Gastrocnemius medialis (tissue), 4 donors: ENCODE measurements around the gene ABTB2.

Experiments used
- POLR2A ChIP-seq, 2 donors: fragments of 450-650 bp; IDR thresholded peaks; one replicate each; pipeline ENCODE4 v1.6.1; 2017; ENCODE audit warnings: antibody characterized with exemption in 2 of 2, mild to moderate bottlenecking in 2 of 2, moderate library complexity in 2 of 2
- TF ChIP-seq, protein P1 (sequence below), 5 experiments: fragments of 450-650 bp in 3 of 5; fragments of 200-600 bp in 2 of 5; sonication (generic) in 2 of 5; IDR thresholded peaks in 4 of 5; conservative IDR thresholded peaks in 1 of 5; 1 replicate in 4 of 5; 2 replicates in 1 of 5; pipeline ENCODE4 v1.5.1; 2016 to 2019; ENCODE audit warnings: antibody characterized with exemption in 5 of 5, mild to moderate bottlenecking in 3 of 5, moderate library complexity in 3 of 5

DNA sequence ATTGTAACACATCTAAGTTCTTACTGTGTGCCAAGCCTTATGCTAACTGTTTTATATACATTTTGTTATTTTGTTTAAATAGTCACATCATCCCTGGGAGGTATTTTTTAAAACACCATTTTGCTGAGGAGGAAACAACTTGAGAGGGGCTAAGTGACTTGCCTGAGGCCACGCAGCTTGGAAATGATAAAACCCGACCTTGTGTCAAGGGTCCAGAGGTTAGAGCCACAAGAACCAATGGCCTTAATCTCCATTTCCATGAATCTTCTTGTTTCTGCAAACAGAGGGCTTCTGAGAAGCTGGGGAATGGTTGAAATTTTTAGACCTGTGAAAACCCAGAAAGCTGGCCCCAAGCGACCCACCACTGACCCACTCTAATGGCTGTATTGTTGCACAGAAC lies 16.7 kb downstream of the ABTB2 start:
- TF ChIP-seq, protein P1, sequence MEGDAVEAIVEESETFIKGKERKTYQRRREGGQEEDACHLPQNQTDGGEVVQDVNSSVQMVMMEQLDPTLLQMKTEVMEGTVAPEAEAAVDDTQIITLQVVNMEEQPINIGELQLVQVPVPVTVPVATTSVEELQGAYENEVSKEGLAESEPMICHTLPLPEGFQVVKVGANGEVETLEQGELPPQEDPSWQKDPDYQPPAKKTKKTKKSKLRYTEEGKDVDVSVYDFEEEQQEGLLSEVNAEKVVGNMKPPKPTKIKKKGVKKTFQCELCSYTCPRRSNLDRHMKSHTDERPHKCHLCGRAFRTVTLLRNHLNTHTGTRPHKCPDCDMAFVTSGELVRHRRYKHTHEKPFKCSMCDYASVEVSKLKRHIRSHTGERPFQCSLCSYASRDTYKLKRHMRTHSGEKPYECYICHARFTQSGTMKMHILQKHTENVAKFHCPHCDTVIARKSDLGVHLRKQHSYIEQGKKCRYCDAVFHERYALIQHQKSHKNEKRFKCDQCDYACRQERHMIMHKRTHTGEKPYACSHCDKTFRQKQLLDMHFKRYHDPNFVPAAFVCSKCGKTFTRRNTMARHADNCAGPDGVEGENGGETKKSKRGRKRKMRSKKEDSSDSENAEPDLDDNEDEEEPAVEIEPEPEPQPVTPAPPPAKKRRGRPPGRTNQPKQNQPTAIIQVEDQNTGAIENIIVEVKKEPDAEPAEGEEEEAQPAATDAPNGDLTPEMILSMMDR (IDR thresholded peaks at IDR 0.05 in 4 of 5, conservative IDR thresholded peaks at IDR 0.05 in 1 of 5), result no peak
- TF ChIP-seq POLR2A (IDR thresholded peaks at IDR 0.05), result no peak
